Suppressor macrophage treated with lipopolysaccharide for 4 hours (primary cell): ENCODE results near the gene HMGN3.
A peak's percentile ranks its signal among the peaks of the same experiment; 100 is the strongest.
"Not testable (repeated sequence)": the region's sequence is repeated elsewhere in the genome, so short reads cannot be mapped to it uniquely, and the experiment has no call there.

Experiments used
- DNase-seq: peaks from one replicate; pipeline ENCODE4 v3.0.0-alpha.2; 2020

The HMGN3 gene

GRCh38 chr6:79234150-79235022, at the start of gene HMGN3:
TSS of gene HMGN3 (minus strand) at chr6:79234682.
- DNase-seq, result peak; percentile 97

- DNase-seq, result no peak
Observed at GRCh38 chr6:79280756-79281155, 46.3 kb upstream of the HMGN3 start.

- DNase-seq, result no peak
Observed at GRCh38 chr6:79277109-79277508, 42.6 kb upstream of the HMGN3 start.

GRCh38 chr6:79269877-79270276, 35.4 kb upstream of the HMGN3 start:
- no peak for DNase-seq

- DNase-seq, result no peak
Observed at GRCh38 chr6:79267128-79267527, 32.6 kb upstream of the HMGN3 start.

GRCh38 chr6:79266051-79266450, 31.6 kb upstream of the HMGN3 start:
- DNase-seq, result no peak

GRCh38 chr6:79263359-79263758, 28.9 kb upstream of the HMGN3 start:
- no peak for DNase-seq

GRCh38 chr6:79261666-79262065, 27.2 kb upstream of the HMGN3 start:
- DNase-seq, result no peak

- no peak for DNase-seq
Observed at GRCh38 chr6:79260772-79261171, 26.3 kb upstream of the HMGN3 start.

- peak; percentile 2 for DNase-seq
Observed at GRCh38 chr6:79257381-79258205, 23.1 kb upstream of the HMGN3 start.

- not testable (repeated sequence) for DNase-seq
Observed at GRCh38 chr6:79256770-79257169, 22.3 kb upstream of the HMGN3 start.

GRCh38 chr6:79255086-79255485, 20.6 kb upstream of the HMGN3 start:
- not testable (repeated sequence) for DNase-seq

GRCh38 chr6:79250559-79250958, 16.1 kb upstream of the HMGN3 start:
- DNase-seq, result no peak

- peak; percentile 24 for DNase-seq
Observed at GRCh38 chr6:79250107-79250514, 15.6 kb upstream of the HMGN3 start.

- DNase-seq, result no peak
Observed at GRCh38 chr6:79249136-79249535, 14.7 kb upstream of the HMGN3 start.

- DNase-seq, result peak; percentile 28
Observed at GRCh38 chr6:79246891-79247290, 12.4 kb upstream of the HMGN3 start.

GRCh38 chr6:79241228-79241627, 6.7 kb upstream of the HMGN3 start:
- DNase-seq, result no peak

GRCh38 chr6:79240509-79240908, 6.0 kb upstream of the HMGN3 start:
- DNase-seq, result peak; percentile 21

- peak; percentile 12 for DNase-seq
Observed at GRCh38 chr6:79239536-79240168, 5.2 kb upstream of the HMGN3 start.

GRCh38 chr6:79238919-79239318, 4.4 kb upstream of the HMGN3 start:
- DNase-seq, result peak; percentile 30

- DNase-seq, result no peak
Observed at GRCh38 chr6:79236711-79237110, 2.2 kb upstream of the HMGN3 start.

- DNase-seq, result peak; percentile 93
Observed at GRCh38 chr6:79233611-79234149, 802 bp downstream of the HMGN3 start.
